IMR-90 (cell line): ENCODE data around the gene LRRTM4. TPM values are rescaled to one million over a fixed set of nuclear protein-coding genes. Genes with fewer than 3 reads are reported as not detected.

Experiments
- ATAC-seq: fragments of 200-7000 bp; cut with Tn5 transposase; 2 replicates; pipeline ENCODE4 v1.9.1; 2020; ENCODE audit warnings: low read depth, mild to moderate bottlenecking, moderate library complexity
- BruUV-seq: library from RNA; stranded (reverse); fragments of 400-500 nt; replicated peaks from 2 replicates; lab custom pipeline; 2021; lab: Mats Ljungman, UMichigan
- CTCF ChIA-PET: fragments of 300-600 bp; formaldehyde crosslinking; extraction: SDS; loops from one replicate; lab custom pipeline; 2021; ENCODE audit warnings: antibody characterized with exemption; lab: Yijun Ruan, JAX
- POLR2A ChIA-PET: fragments of 300-600 bp; sonication (Branson Sonifier 250); formaldehyde crosslinking; loops from one replicate; lab custom pipeline; 2022; ENCODE audit warnings: antibody characterized with exemption; ENCODE audit not compliant: unreplicated experiment; lab: Charles Lee
- DNase-seq: peaks from one replicate; pipeline ENCODE4 v3.0.0; 2013
- H2AFZ ChIP-seq: replicated peaks from 2 replicates; pipeline ENCODE3; 2013; ENCODE audit warnings: low read length, mild to moderate bottlenecking; ENCODE audit not compliant: poor library complexity
- H2AK5ac ChIP-seq: 2 replicates; pipeline ENCODE4 v1.6.1; 2013; ENCODE audit warnings: low read depth, low read length, inconsistent platforms
- H2AK9ac ChIP-seq: replicated peaks from 2 replicates; pipeline ENCODE3; 2013; ENCODE audit warnings: mild to moderate bottlenecking, low read depth, low read length, moderate library complexity; ENCODE audit not compliant: poor library complexity
- H2BK120ac ChIP-seq: 2 replicates; pipeline ENCODE4 v1.6.1; 2013; ENCODE audit warnings: low read depth, low read length, inconsistent platforms
- H2BK15ac ChIP-seq: 3 replicates; pipeline ENCODE4 v1.6.1; 2013; ENCODE audit warnings: low read depth, low read length, inconsistent platforms
- H2BK20ac ChIP-seq: 2 replicates; pipeline ENCODE4 v1.6.1; 2013; ENCODE audit warnings: low read depth, mild to moderate bottlenecking, inconsistent platforms, low read length, moderate library complexity
- H2BK5ac ChIP-seq: 2 replicates; pipeline ENCODE4 v1.6.1; 2013; ENCODE audit warnings: mild to moderate bottlenecking, low read depth, low read length, inconsistent platforms; ENCODE audit not compliant: poor library complexity, severe bottlenecking
- H3K14ac ChIP-seq: replicated peaks from 2 replicates; pipeline ENCODE4 v1.6.1; 2013; ENCODE audit warnings: low read depth, low read length, inconsistent platforms
- H3K18ac ChIP-seq: 2 replicates; pipeline ENCODE4 v1.6.1; 2013; ENCODE audit warnings: low read depth, low read length, control low read depth
- H3K23ac ChIP-seq: 2 replicates; pipeline ENCODE4 v1.6.1; 2013; ENCODE audit warnings: low read depth, low read length, inconsistent platforms
- H3K27ac ChIP-seq: 2 replicates; pipeline ENCODE4 v1.5.1; 2013; ENCODE audit warnings: mild to moderate bottlenecking, control low read depth, low read length; ENCODE audit not compliant: insufficient read depth
- H3K27me3 ChIP-seq: 2 replicates; pipeline ENCODE4 v1.6.1; 2013; ENCODE audit warnings: low read length; ENCODE audit not compliant: control insufficient read depth, insufficient read depth
- H3K36me3 ChIP-seq: 2 replicates; pipeline ENCODE4 v1.6.1; 2013; ENCODE audit warnings: low read length, mixed read lengths; ENCODE audit not compliant: control insufficient read depth, insufficient read depth
- H3K4ac ChIP-seq: 2 replicates; pipeline ENCODE4 v1.6.1; 2013; ENCODE audit warnings: low read depth, low read length, inconsistent platforms
- H3K4me1 ChIP-seq: 2 replicates; pipeline ENCODE4 v1.6.1; 2013; ENCODE audit warnings: low read length, mixed read lengths; ENCODE audit not compliant: control insufficient read depth, insufficient read depth
- H3K4me2 ChIP-seq: 2 replicates; pipeline ENCODE4 v1.6.1; 2013; ENCODE audit warnings: low read depth, mild to moderate bottlenecking, control low read depth, low read length, moderate library complexity
- H3K4me3 ChIP-seq: 2 replicates; pipeline ENCODE4 v1.5.1; 2013; ENCODE audit warnings: low read depth, mild to moderate bottlenecking, control low read depth, low read length, moderate library complexity; ENCODE audit not compliant: insufficient read depth
- H3K56ac ChIP-seq: 2 replicates; pipeline ENCODE4 v1.6.1; 2013; ENCODE audit warnings: low read length, inconsistent platforms; ENCODE audit not compliant: insufficient read depth; ENCODE audit errors: extremely low read depth
- H3K79me1 ChIP-seq, 2 experiments: 2 replicates each; pipeline ENCODE4 v1.6.1; 2013; ENCODE audit warnings: low read length in 2 of 2, inconsistent platforms in 1 of 2, low read depth in 1 of 2
- H3K9ac ChIP-seq: 2 replicates; pipeline ENCODE4 v1.6.1; 2013; ENCODE audit warnings: low read depth, low read length, control low read depth
- H3K9me1 ChIP-seq: 2 replicates; pipeline ENCODE4 v1.6.1; 2013; ENCODE audit warnings: low read length, inconsistent platforms; ENCODE audit not compliant: insufficient read depth
- H3K9me3 ChIP-seq: 2 replicates; pipeline ENCODE4 v1.6.1; 2013; ENCODE audit warnings: low read length; ENCODE audit not compliant: control insufficient read depth, insufficient read depth
- H4K20me1 ChIP-seq: 2 replicates; pipeline ENCODE4 v1.6.1; 2013; ENCODE audit warnings: low read length, inconsistent platforms; ENCODE audit not compliant: insufficient read depth
- H4K5ac ChIP-seq: 2 replicates; pipeline ENCODE4 v1.6.1; 2013; ENCODE audit warnings: mild to moderate bottlenecking, low read depth, low read length, control low read depth
- H4K8ac ChIP-seq, 2 experiments: 2 replicates each; pipeline ENCODE4 v1.6.1; 2013; ENCODE audit warnings: low read depth in 2 of 2, low read length in 2 of 2, control low read depth in 1 of 2, inconsistent platforms in 1 of 2
- H4K91ac ChIP-seq: 2 replicates; pipeline ENCODE4 v1.6.1; 2013; ENCODE audit warnings: low read depth, low read length, inconsistent platforms; ENCODE audit not compliant: insufficient read depth
- BHLHE40 ChIP-seq: fragments of 150-350 bp; IDR thresholded peaks from 2 replicates; pipeline ENCODE4 v1.6.1; 2016; ENCODE audit warnings: mild to moderate bottlenecking, low read depth, low read length
- CHD1 ChIP-seq: IDR thresholded peaks from 2 replicates; pipeline ENCODE4 v1.6.1; 2012; ENCODE audit warnings: low read depth, low read length, improper control_type of control experiment
- FOS ChIP-seq: fragments of 150-350 bp; IDR thresholded peaks from 2 replicates; pipeline ENCODE4 v1.6.1; 2016; ENCODE audit warnings: low read depth, low read length
- MAZ ChIP-seq: IDR thresholded peaks from 2 replicates; pipeline ENCODE4 v1.6.1; 2012; ENCODE audit warnings: low read depth, mild to moderate bottlenecking, low read length, improper control_type of control experiment, moderate library complexity, borderline replicate concordance
- MXI1 ChIP-seq: IDR thresholded peaks from 2 replicates; pipeline ENCODE4 v1.6.1; 2012; ENCODE audit warnings: low read depth, mild to moderate bottlenecking, low read length, moderate library complexity, borderline replicate concordance
- NFE2L2 ChIP-seq: fragments of 150-350 bp; IDR thresholded peaks from 2 replicates; pipeline ENCODE4 v1.6.1; 2016; ENCODE audit warnings: low read depth, mild to moderate bottlenecking, low read length
- POLR2A ChIP-seq: IDR thresholded peaks from 2 replicates; pipeline ENCODE4 v1.6.1; 2012; ENCODE audit warnings: mild to moderate bottlenecking, low read depth, low read length
- RAD21 ChIP-seq: IDR thresholded peaks from 2 replicates; pipeline ENCODE4 v1.6.1; 2012; ENCODE audit warnings: low read length, improper control_type of control experiment
- RCOR1 ChIP-seq: IDR thresholded peaks from 2 replicates; pipeline ENCODE4 v1.6.1; 2012; ENCODE audit warnings: mild to moderate bottlenecking, low read length, improper control_type of control experiment; ENCODE audit not compliant: insufficient replicate concordance
- RFX5 ChIP-seq: IDR thresholded peaks from 2 replicates; pipeline ENCODE4 v1.8.0; 2012; ENCODE audit warnings: low read depth, mild to moderate bottlenecking, low read length, moderate library complexity
- SMC3 ChIP-seq: fragments of 150-350 bp; IDR thresholded peaks from 2 replicates; pipeline ENCODE4 v1.6.1; 2016; ENCODE audit warnings: low read depth, mild to moderate bottlenecking, antibody characterized with exemption, low read length, moderate library complexity
- WGBS, 2 experiments: methylation state at CpG; one replicate each; pipeline versions ENCODE4 v1.1.5 to v1.1.7; 2013; ENCODE audit warnings: missing lambda C conversion rate in 2 of 2; ENCODE audit not compliant: insufficient read length in 1 of 2; ENCODE audit errors: extremely low coverage in 2 of 2; 5-methylcytosine and 5-hydroxymethylcytosine counted together
- dilution Hi-C: fragments of 300-500 bp; cut with HindIII; formaldehyde crosslinking; loops from one replicate; pipeline ENCODE4 v1.14.3; 2018; ENCODE audit warnings: low sequenced_read_pairs; ENCODE audit not compliant: unreplicated experiment
- in situ Hi-C: fragments of 300-500 bp; cut with MboI; formaldehyde crosslinking; loops from 3 replicates; pipeline ENCODE4 v1.14.3; 2019; ENCODE audit warnings: low sequenced_read_pairs, inconsistent platforms, mixed read lengths
- intact Hi-C: fragments of 100-400 bp; cut with micrococcal nuclease; formaldehyde crosslinking; loops from 2 replicates; pipeline ENCODE4 v1.10.0; 2022
- polyA plus RNA-seq, 3 experiments: library from polyadenylated mRNA; depleted of rRNA; stranded (reverse); fragments of >200 nt; gene quantifications; 2 replicates each; pipeline ENCODE4 v1.2.3, GENCODE V29; 2012; ENCODE audit warnings: low replicate concordance in 1 of 3
- total RNA-seq: library from RNA; depleted of rRNA; stranded (reverse); fragments of >200 nt; gene quantifications from 2 replicates; pipeline ENCODE4 v1.2.3, GENCODE V29; 2012
- TF ChIP-seq, protein P1 (sequence below): conservative IDR thresholded peaks from 2 replicates; pipeline ENCODE4 v1.5.1; 2012; ENCODE audit warnings: mild to moderate bottlenecking, low read depth, low read length, improper control_type of control experiment
- TF ChIP-seq, protein P2 (sequence below): fragments of 150-350 bp; IDR thresholded peaks from 2 replicates; pipeline ENCODE4 v1.6.1; 2016; ENCODE audit warnings: low read depth, mild to moderate bottlenecking, low read length, moderate library complexity, borderline replicate concordance

Gene LRRTM4
- total and polyA plus RNA-seq, 2 of the 4 experiments (the other 2 are of a cell fraction), result not detected

DNA sequence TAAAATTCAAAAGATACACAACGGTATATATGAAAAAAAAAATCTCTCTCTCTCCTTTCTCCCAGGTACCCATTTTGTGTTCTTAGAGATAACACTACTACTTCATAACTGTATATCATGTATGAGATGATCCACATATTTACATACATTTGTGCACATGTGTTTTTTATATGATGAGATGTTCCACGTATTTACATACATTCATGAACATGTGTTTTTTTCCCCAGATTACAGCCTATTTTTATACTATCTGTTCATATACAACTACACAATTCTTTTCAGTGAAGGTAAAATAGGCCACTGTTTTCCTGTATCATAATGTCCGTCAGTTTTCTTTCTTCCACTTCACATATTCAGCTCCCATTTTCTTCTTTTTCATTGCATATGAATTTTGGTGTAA is 808.9 kb downstream of the LRRTM4 start:
- no peaks in the 10 kb centered on the region for H3K36me3 ChIP-seq
- no peak overlapping the region for H3K14ac ChIP-seq
- dilution Hi-C loops, result no loop called here
- no peaks in the 10 kb centered on the region for H3K9me3 ChIP-seq
- no peak overlapping the region for H3K56ac ChIP-seq
- ChIA-PET CTCF (interaction anchor here (1.0 kb wide), 1 partner anchor 27 kb away, joined by 3 read pairs; no protein-coding TSS in a partner anchor), POLR2A (no interaction called here)
- no peak overlapping the region for H3K27ac ChIP-seq
- TF ChIP-seq NFE2L2, result no peak
- TF ChIP-seq, protein P1, sequence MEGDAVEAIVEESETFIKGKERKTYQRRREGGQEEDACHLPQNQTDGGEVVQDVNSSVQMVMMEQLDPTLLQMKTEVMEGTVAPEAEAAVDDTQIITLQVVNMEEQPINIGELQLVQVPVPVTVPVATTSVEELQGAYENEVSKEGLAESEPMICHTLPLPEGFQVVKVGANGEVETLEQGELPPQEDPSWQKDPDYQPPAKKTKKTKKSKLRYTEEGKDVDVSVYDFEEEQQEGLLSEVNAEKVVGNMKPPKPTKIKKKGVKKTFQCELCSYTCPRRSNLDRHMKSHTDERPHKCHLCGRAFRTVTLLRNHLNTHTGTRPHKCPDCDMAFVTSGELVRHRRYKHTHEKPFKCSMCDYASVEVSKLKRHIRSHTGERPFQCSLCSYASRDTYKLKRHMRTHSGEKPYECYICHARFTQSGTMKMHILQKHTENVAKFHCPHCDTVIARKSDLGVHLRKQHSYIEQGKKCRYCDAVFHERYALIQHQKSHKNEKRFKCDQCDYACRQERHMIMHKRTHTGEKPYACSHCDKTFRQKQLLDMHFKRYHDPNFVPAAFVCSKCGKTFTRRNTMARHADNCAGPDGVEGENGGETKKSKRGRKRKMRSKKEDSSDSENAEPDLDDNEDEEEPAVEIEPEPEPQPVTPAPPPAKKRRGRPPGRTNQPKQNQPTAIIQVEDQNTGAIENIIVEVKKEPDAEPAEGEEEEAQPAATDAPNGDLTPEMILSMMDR, result no peak
- TF ChIP-seq BHLHE40, result no peak
- TF ChIP-seq FOS, result no peak
- TF ChIP-seq CHD1, result no peak
- TF ChIP-seq, protein P2, sequence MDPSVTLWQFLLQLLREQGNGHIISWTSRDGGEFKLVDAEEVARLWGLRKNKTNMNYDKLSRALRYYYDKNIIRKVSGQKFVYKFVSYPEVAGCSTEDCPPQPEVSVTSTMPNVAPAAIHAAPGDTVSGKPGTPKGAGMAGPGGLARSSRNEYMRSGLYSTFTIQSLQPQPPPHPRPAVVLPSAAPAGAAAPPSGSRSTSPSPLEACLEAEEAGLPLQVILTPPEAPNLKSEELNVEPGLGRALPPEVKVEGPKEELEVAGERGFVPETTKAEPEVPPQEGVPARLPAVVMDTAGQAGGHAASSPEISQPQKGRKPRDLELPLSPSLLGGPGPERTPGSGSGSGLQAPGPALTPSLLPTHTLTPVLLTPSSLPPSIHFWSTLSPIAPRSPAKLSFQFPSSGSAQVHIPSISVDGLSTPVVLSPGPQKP, result no peak
- TF ChIP-seq MAZ, result no peak
- TF ChIP-seq MXI1, result no peak
- TF ChIP-seq POLR2A, result no peak
- no peak for TF ChIP-seq RAD21
- no peak for TF ChIP-seq SMC3
- no peak for TF ChIP-seq RCOR1
- TF ChIP-seq RFX5, result no peak
- H2AK9ac ChIP-seq, result no peak overlapping the region
- no peak overlapping the region for H3K9ac ChIP-seq
- no peaks in the 10 kb centered on the region for H4K20me1 ChIP-seq
- ATAC-seq, result no peak
- DNase-seq, result no peak
- intact Hi-C loops, result no loop called here
- no peaks in the 10 kb centered on the region for H3K9me1 ChIP-seq
- H3K4me2 ChIP-seq, result no peak overlapping the region
- H3K27me3 ChIP-seq, result no peaks in the 10 kb centered on the region
- no peak overlapping the region for H2BK5ac ChIP-seq
- in situ Hi-C loops, result no loop called here
- H3K79me1 ChIP-seq, result no peaks in the 10 kb centered on the region
- no TSS peak for BruUV-seq
- H3K4me1 ChIP-seq, result no peaks in the 10 kb centered on the region
- no CpG with 5 or more reads among the region's 3 CpGs for WGBS, 2 experiments
- H2BK20ac ChIP-seq, result no peak overlapping the region
- no peak overlapping the region for H2AK5ac ChIP-seq
- no peak overlapping the region for H3K4me3 ChIP-seq
- no peak overlapping the region for H2BK15ac ChIP-seq
- no peak overlapping the region for H3K23ac ChIP-seq
- H2AFZ ChIP-seq, result no peak overlapping the region
- H4K91ac ChIP-seq, result no peak overlapping the region
- H3K4ac ChIP-seq, result no peak overlapping the region
- H4K8ac ChIP-seq, result no peak overlapping the region
- no peak overlapping the region for H4K5ac ChIP-seq
- H2BK120ac ChIP-seq, result no peak overlapping the region
- H3K18ac ChIP-seq, result no peak overlapping the region
